ENCODE measurements around the gene PLA2R1.

GRCh38 chr2:160007111-160007510 is 55.3 kb downstream of the PLA2R1 start:
- no peak for TF ChIP-seq USF2 (IDR thresholded peaks at IDR 0.05; ENCODE audit: borderline replicate concordance, low read depth, low read length)
- TF ChIP-seq CTCF (IDR thresholded peaks at IDR 0.05) = no peak
- TF ChIP-seq REST (IDR thresholded peaks at IDR 0.05; ENCODE audit: low read depth, low read length) = no peak
- TF ChIP-seq EZH2phosphoT487 (IDR thresholded peaks at IDR 0.05; ENCODE audit: borderline replicate concordance, low read depth) = no peak
- TF ChIP-seq RFX5 (IDR thresholded peaks at IDR 0.05; ENCODE audit: low read length) = no peak
- no peak for TF ChIP-seq EP300 (IDR thresholded peaks at IDR 0.05; ENCODE audit: borderline replicate concordance in 1 of 2, low read depth in 1 of 2, low read length in 1 of 2)

All from SK-N-SH (cell line).